Activated naive CD4-positive, alpha-beta T cell treated with anti-CD3 and anti-CD28 coated beads for 36 hours (primary cell): ENCODE data around the gene CNOT10. TPM values are rescaled to one million over a fixed set of nuclear protein-coding genes. Genes with fewer than 3 reads are reported as not detected.
"Not testable (repeated sequence)": the region's sequence is repeated elsewhere in the genome, so short reads cannot be mapped to it uniquely, and the experiment has no call there.

Experiments
- CTCF ChIA-PET: fragments of 350-600 bp; sonication (Branson Sonifier 250); formaldehyde crosslinking; loops from one replicate; lab custom pipeline; 2021; ENCODE audit warnings: antibody characterized with exemption; lab: Charles Lee
- DNase-seq: peaks from one replicate; pipeline ENCODE4 v3.0.0-alpha.2; 2020
- H3K27ac Mint-ChIP-seq: one replicate; pipeline ENCODE4 v1.8.0; 2021; ENCODE audit warnings: mild to moderate bottlenecking, mixed read lengths
- H3K27me3 Mint-ChIP-seq: one replicate; pipeline ENCODE4 v1.8.0; 2021; ENCODE audit warnings: low read depth, mixed read lengths
- H3K36me3 Mint-ChIP-seq: one replicate; pipeline ENCODE4 v1.8.0; 2021; ENCODE audit warnings: low read depth, mixed read lengths
- H3K4me1 Mint-ChIP-seq: one replicate; pipeline ENCODE4 v1.8.0; 2021; ENCODE audit warnings: low read depth, mixed read lengths
- H3K4me3 Mint-ChIP-seq: one replicate; pipeline ENCODE4 v1.8.0; 2021; ENCODE audit warnings: mild to moderate bottlenecking, moderate library complexity, mixed read lengths
- H3K9me3 Mint-ChIP-seq: one replicate; pipeline ENCODE4 v1.8.0; 2021; ENCODE audit warnings: mixed read lengths
- intact Hi-C: fragments of 100-400 bp; cut with micrococcal nuclease; formaldehyde crosslinking; loops from one replicate; pipeline ENCODE4 v1.15.1; 2023
- total RNA-seq, 2 experiments: library from RNA; stranded (reverse); gene quantifications; one replicate each; pipeline ENCODE4 v1.2.3, GENCODE V29; 2021

CNOT10 gene
- total RNA-seq: 10 to 100 TPM; 40.6 to 46.5 TPM

DNA sequence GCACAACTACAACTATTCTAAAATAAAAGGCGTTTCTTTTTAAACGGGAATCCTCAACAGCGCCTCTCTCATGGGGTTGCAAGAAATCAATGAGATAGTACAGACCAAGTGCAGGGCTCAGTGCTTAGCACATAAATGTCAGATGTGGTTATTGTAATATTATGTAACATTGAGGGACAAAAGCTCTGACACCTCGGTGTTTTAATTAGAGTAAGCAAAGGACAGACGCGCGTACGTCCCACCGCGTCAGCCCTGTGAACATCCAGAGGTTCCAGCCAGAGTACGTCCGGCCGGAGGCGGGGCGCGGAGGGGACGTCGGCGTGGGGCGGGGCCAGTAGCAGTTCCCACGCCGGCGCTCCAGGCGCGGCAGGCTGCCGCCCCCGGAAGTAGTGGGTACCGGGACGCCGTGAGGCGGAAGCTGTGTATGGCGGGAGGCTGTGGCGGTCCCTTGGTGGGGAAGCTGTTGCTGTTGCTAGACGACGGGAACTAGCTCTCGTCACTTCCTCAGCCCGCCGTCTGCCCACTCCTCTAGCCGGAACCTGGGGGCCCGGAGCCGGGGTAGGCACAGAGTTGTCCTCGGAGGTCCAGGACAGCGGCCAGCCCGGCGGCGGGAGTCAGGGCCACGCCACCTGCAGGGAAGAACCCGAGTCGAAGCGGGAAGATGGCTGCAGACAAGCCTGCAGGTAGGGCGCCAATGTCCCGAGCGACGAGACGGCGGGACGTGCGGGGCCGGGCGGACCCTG is at the start of gene CNOT10:
Gene CNOT10 (plus strand): TSS at position 389 of the 743 bp plus-strand sequence. CDS start 273 bp downstream, at position 662.
- CTCF ChIA-PET: interaction anchor here (0.9 to 1.9 kb wide), 4 partner anchors 10 to 92 kb away, joined by 3 to 7 read pairs (median 4); no protein-coding TSS in a partner anchor
- peak; percentile 97 for DNase-seq
- no peaks in the 10 kb centered on the region for H3K9me3 Mint-ChIP-seq
- H3K27ac Mint-ChIP-seq: peak within 1 kb of the TSS; percentile 86
- H3K27me3 Mint-ChIP-seq: no peaks in the 10 kb centered on the region
- intact Hi-C loops: loop anchor here (1.0 to 10.0 kb wide), 11 partner anchors 96 to 1152 kb away; partner anchors contain the start of genes CMTM6, CMTM7, CRTAP and DYNC1LI1
- H3K4me1 Mint-ChIP-seq: peaks cover 32% of the 10 kb centered on the region
- H3K4me3 Mint-ChIP-seq: peak within 1 kb of the TSS; percentile 90
- peaks cover 10% of the 10 kb centered on the region for H3K36me3 Mint-ChIP-seq

GRCh38 chr3:32640939-32641338 is 44.0 kb upstream of the CNOT10 start:
- no peaks in the 10 kb centered on the region for H3K36me3 Mint-ChIP-seq
- no peaks in the 10 kb centered on the region for H3K9me3 Mint-ChIP-seq
- H3K4me1 Mint-ChIP-seq: no peaks in the 10 kb centered on the region
- DNase-seq: no peak
- CTCF ChIA-PET: no interaction called here
- H3K27me3 Mint-ChIP-seq: no peaks in the 10 kb centered on the region
- H3K27ac Mint-ChIP-seq: no peak overlapping the region
- intact Hi-C loops: no loop called here
- no peak overlapping the region for H3K4me3 Mint-ChIP-seq

DNA sequence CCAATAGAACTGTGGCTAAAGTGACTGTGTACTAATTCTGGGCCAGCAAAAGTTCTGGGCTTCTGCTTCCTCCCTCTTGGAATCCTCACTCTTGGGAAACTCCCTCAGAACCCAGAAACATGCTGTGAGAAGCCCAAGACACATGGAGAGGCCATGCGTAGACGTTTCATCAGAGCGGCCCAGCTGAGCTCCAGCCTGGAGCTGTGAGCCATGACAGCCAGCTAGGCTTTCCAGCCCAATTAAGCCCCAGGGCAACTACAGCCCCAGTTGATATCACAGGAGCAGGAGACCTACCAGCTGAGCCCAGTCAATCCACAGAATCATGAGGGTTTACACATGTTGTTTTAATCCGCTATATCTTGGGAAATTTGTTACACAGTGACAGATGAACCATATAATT is 43.6 kb upstream of the CNOT10 start:
- no peaks in the 10 kb centered on the region for H3K27me3 Mint-ChIP-seq
- no peak overlapping the region for H3K4me3 Mint-ChIP-seq
- no peaks in the 10 kb centered on the region for H3K4me1 Mint-ChIP-seq
- no peak for DNase-seq
- H3K9me3 Mint-ChIP-seq: no peaks in the 10 kb centered on the region
- H3K27ac Mint-ChIP-seq: no peak overlapping the region
- CTCF ChIA-PET: no interaction called here
- no peaks in the 10 kb centered on the region for H3K36me3 Mint-ChIP-seq
- intact Hi-C loops: no loop called here

DNA sequence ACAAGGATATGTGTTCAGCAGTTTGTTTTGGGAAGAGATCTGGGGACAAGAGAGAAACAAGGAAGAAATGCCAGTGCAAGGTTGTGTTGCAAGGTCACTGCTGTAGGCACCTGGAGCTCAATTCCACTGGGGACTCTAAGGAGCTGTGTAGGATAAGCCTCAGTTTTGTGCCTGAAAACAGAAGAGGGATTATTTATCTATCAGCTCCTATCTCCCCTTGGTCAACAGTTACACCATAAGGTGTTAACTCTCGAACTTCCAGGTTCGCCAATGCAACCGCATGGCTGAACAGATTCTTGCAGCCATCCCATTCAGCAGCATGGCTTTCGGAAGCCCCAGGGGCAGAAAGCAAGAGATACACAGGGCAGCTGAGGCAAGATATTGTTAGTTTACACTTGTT is 41.6 kb upstream of the CNOT10 start:
- Mint-ChIP-seq H3K36me3 (no peaks in the 10 kb centered on the region), H3K27me3 (no peaks in the 10 kb centered on the region), H3K4me1 (no peaks in the 10 kb centered on the region), H3K9me3 (no peaks in the 10 kb centered on the region), H3K4me3 (no peak overlapping the region), H3K27ac (no peak overlapping the region)
- DNase-seq: no peak
- CTCF ChIA-PET: interaction anchor here (1.0 kb wide), 1 partner anchor 470 kb away, joined by 3 read pairs; no protein-coding TSS in a partner anchor
- intact Hi-C loops: no loop called here

- Mint-ChIP-seq H3K36me3 (no peaks in the 10 kb centered on the region), H3K27ac (no peak overlapping the region), H3K4me1 (no peaks in the 10 kb centered on the region), H3K4me3 (no peak overlapping the region), H3K9me3 (no peaks in the 10 kb centered on the region), H3K27me3 (no peaks in the 10 kb centered on the region)
- CTCF ChIA-PET: no interaction called here
- intact Hi-C loops: no loop called here
- DNase-seq: no peak
These were observed 41.2 kb upstream of the CNOT10 start for GRCh38 chr3:32643816-32644215.

- Mint-ChIP-seq H3K36me3 (no peaks in the 10 kb centered on the region), H3K27me3 (no peaks in the 10 kb centered on the region), H3K9me3 (no peaks in the 10 kb centered on the region), H3K4me1 (no peaks in the 10 kb centered on the region), H3K4me3 (no peak overlapping the region), H3K27ac (no peak overlapping the region)
- no peak for DNase-seq
- CTCF ChIA-PET: no interaction called here
- intact Hi-C loops: no loop called here
These were observed 40.6 kb upstream of the CNOT10 start for GRCh38 chr3:32644380-32644779.

GRCh38 chr3:32646761-32647160 is 38.2 kb upstream of the CNOT10 start:
- Mint-ChIP-seq H3K36me3 (no peaks in the 10 kb centered on the region), H3K27ac (no peak overlapping the region), H3K4me3 (no peak overlapping the region), H3K27me3 (no peaks in the 10 kb centered on the region), H3K9me3 (no peaks in the 10 kb centered on the region), H3K4me1 (no peaks in the 10 kb centered on the region)
- CTCF ChIA-PET: interaction anchor here (0.7 to 1.7 kb wide), 2 partner anchors 131 to 137 kb away, joined by 3 read pairs; no protein-coding TSS in a partner anchor
- intact Hi-C loops: no loop called here
- DNase-seq: no peak

DNA sequence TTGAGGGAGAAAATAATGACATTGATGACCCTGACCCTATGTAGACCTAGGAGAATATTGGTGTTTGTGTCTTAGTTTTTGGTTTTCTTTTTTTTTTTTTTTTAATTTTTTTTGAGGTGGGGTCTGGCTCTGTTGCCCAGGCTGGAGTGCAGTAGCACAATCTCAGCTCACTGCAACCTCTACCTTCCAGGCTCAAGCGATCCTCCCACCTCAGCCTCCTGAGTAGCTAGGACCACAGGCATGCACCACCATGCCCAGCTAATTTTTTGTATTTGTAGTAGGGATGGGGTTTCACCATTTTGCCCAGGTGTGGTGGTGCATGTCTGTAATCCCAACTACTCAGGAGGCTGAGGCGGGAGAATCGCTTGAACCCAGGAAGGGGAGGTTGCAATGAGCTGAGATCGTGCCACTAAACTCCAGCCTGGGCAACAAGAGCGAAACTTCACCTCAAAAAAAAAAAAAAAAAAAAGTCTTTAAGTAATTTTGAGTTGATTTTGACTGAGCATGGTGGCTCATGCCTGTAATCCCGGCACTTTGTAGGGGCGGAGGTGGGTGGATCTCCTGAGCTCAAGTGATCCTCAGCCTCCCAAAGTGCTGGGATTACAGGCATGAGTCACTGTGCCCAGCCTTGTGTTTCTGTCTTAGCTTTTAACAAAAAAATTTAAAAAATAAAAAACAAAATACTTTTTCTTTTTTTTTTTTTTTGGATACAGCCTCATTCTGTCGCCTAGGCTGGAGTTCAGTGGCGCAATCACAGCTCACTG is 32.5 kb upstream of the CNOT10 start:
- H3K36me3 Mint-ChIP-seq, intact Hi-C loops, H3K27me3 Mint-ChIP-seq, H3K27ac Mint-ChIP-seq, H3K4me1 Mint-ChIP-seq, DNase-seq, H3K9me3 Mint-ChIP-seq, H3K4me3 Mint-ChIP-seq: not testable (repeated sequence)
- CTCF ChIA-PET: interaction anchor here (0.6 kb wide), 2 partner anchors 43 to 721 kb away, joined by 3 read pairs; no protein-coding TSS in a partner anchor

- H3K9me3 Mint-ChIP-seq: peaks cover 1% of the 10 kb centered on the region
- H3K36me3 Mint-ChIP-seq: no peaks in the 10 kb centered on the region
- intact Hi-C loops: no loop called here
- no peak overlapping the region for H3K4me3 Mint-ChIP-seq
- CTCF ChIA-PET: interaction anchor here (0.6 kb wide), 1 partner anchor 11 kb away, joined by 3 read pairs; no protein-coding TSS in a partner anchor
- no peak overlapping the region for H3K27ac Mint-ChIP-seq
- peaks cover 4% of the 10 kb centered on the region for H3K27me3 Mint-ChIP-seq
- no peak for DNase-seq
- no peaks in the 10 kb centered on the region for H3K4me1 Mint-ChIP-seq
These were observed 29.8 kb upstream of the CNOT10 start for GRCh38 chr3:32655167-32655566.

GRCh38 chr3:32660634-32661033 is 24.4 kb upstream of the CNOT10 start:
- Mint-ChIP-seq H3K9me3 (no peaks in the 10 kb centered on the region), H3K4me3 (no peak overlapping the region), H3K27ac (no peak overlapping the region), H3K4me1 (no peaks in the 10 kb centered on the region), H3K36me3 (no peaks in the 10 kb centered on the region), H3K27me3 (peaks cover 4% of the 10 kb centered on the region)
- intact Hi-C loops: loop anchor here (10.0 kb wide), 1 partner anchor 286 kb away; no protein-coding TSS in a partner anchor
- no peak for DNase-seq
- CTCF ChIA-PET: interaction anchor here (0.6 to 0.7 kb wide), 2 partner anchors 146 to 149 kb away, joined by 4 to 7 read pairs; no protein-coding TSS in a partner anchor

GRCh38 chr3:32662647-32663046 is 22.3 kb upstream of the CNOT10 start:
- intact Hi-C loops: loop anchor here (10.0 kb wide), 1 partner anchor 288 kb away; no protein-coding TSS in a partner anchor
- CTCF ChIA-PET: interaction anchor here (0.6 to 1.5 kb wide), 2 partner anchors 146 to 153 kb away, joined by 4 to 12 read pairs; no protein-coding TSS in a partner anchor
- no peak for DNase-seq
- Mint-ChIP-seq H3K9me3 (no peaks in the 10 kb centered on the region), H3K36me3 (no peaks in the 10 kb centered on the region), H3K27me3 (peaks cover 4% of the 10 kb centered on the region), H3K4me1 (no peaks in the 10 kb centered on the region), H3K4me3 (no peak overlapping the region), H3K27ac (no peak overlapping the region)

DNA sequence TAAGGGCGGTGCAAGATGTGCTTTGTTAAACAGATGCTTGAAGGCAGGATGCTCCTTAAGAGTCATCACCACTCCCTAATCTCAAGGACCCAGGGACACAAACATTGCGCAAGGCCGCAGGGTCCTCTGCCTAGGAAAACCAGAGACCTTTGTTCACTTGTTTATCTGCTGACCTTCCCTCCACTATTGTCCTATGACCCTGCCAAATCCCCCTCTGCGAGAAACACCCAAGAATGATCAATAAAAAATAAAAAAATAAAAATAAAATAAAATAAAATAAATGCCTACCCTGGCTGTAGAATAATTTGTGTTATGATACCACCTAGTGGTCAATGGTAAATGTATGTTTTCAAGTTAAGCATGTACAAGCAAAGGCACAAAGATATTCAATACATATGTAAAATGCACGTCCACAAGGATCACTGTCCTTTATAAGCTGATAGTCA is 20.3 kb upstream of the CNOT10 start:
- intact Hi-C loops: loop anchor here (1.0 to 10.0 kb wide), 5 partner anchors 154 to 487 kb away; no protein-coding TSS in a partner anchor
- H3K4me3 Mint-ChIP-seq, H3K9me3 Mint-ChIP-seq, DNase-seq, H3K27me3 Mint-ChIP-seq, H3K4me1 Mint-ChIP-seq, H3K36me3 Mint-ChIP-seq, H3K27ac Mint-ChIP-seq: not testable (repeated sequence)
- CTCF ChIA-PET: interaction anchor here (0.6 to 1.0 kb wide), 2 partner anchors 96 to 488 kb away, joined by 3 to 4 read pairs; no protein-coding TSS in a partner anchor
